Smooth muscle cell (in vitro differentiated cells): ENCODE results near the gene BCL2L1. TPM values are rescaled to one million over a fixed set of nuclear protein-coding genes. Genes with fewer than 3 reads are reported as not detected.
A peak's percentile ranks its signal among the peaks of the same experiment; 100 is the strongest.

Experiments
- DNase-seq: peaks from one replicate; lab custom pipeline; 2025; ENCODE audit not compliant: unreplicated experiment; lab: John Stamatoyannopoulos, UW
- H2AFZ ChIP-seq: fragments of 200-600 bp; sonication (generic); 2 replicates; pipeline ENCODE4 v1.6.0; 2016; ENCODE audit warnings: antibody characterized with exemption, low read depth, mild to moderate bottlenecking
- H3F3A ChIP-seq: fragments of 200-600 bp; sonication (generic); 2 replicates; pipeline ENCODE4 v1.6.0; 2017; ENCODE audit warnings: antibody characterized with exemption, low read depth
- H3K27ac ChIP-seq: fragments of 200-600 bp; sonication (generic); 2 replicates; pipeline ENCODE4 v1.5.1; 2016; ENCODE audit warnings: low read depth, mild to moderate bottlenecking
- H3K27me3 ChIP-seq: fragments of 200-600 bp; sonication (generic); 2 replicates; pipeline ENCODE4 v1.6.1; 2016; ENCODE audit warnings: low read depth, mild to moderate bottlenecking
- H3K36me3 ChIP-seq: fragments of 200-600 bp; sonication (generic); 2 replicates; pipeline ENCODE4 v1.5.1; 2016; ENCODE audit warnings: low read depth
- H3K4me1 ChIP-seq: fragments of 200-600 bp; sonication (generic); 2 replicates; pipeline ENCODE4 v1.5.1; 2016; ENCODE audit warnings: low read depth
- H3K4me2 ChIP-seq: fragments of 200-600 bp; sonication (generic); 2 replicates; pipeline ENCODE4 v1.6.0; 2016; ENCODE audit warnings: mild to moderate bottlenecking
- H3K4me3 ChIP-seq: fragments of 200-600 bp; sonication (generic); 2 replicates; pipeline ENCODE4 v1.5.1; 2016; ENCODE audit warnings: mild to moderate bottlenecking
- H3K79me2 ChIP-seq: fragments of 200-600 bp; sonication (generic); 2 replicates; pipeline ENCODE4 v1.6.0; 2016; ENCODE audit warnings: low read depth, mild to moderate bottlenecking
- H3K9ac ChIP-seq: fragments of 200-600 bp; sonication (generic); 2 replicates; pipeline ENCODE4 v1.6.0; 2016; ENCODE audit warnings: low read depth
- H3K9me3 ChIP-seq: fragments of 200-600 bp; sonication (generic); replicated peaks from 2 replicates; pipeline ENCODE4 v1.5.1; 2016; ENCODE audit warnings: low read depth
- H4K20me1 ChIP-seq: fragments of 200-600 bp; sonication (generic); 2 replicates; pipeline ENCODE4 v1.6.0; 2016; ENCODE audit warnings: low read depth
- CTCF ChIP-seq: fragments of 200-600 bp; sonication (generic); IDR thresholded peaks from 2 replicates; pipeline ENCODE4 v1.5.1; 2017; ENCODE audit warnings: borderline replicate concordance, mild to moderate bottlenecking, antibody characterized with exemption; ENCODE audit not compliant: insufficient read depth, poor library complexity, severe bottlenecking
- WGBS: methylation state at CpG from one replicate; pipeline ENCODE4 v1.1.7; 2016; ENCODE audit warnings: low lambda C conversion rate; 5-methylcytosine and 5-hydroxymethylcytosine counted together
- polyA plus RNA-seq: library from polyadenylated mRNA; unstranded; fragments of >200 nt; fragmentation: Nextera tagmentation; extraction: Ambion mirVana; gene quantifications from 2 replicates; pipeline ENCODE4 v1.2.1, GENCODE V29; 2016
- total RNA-seq: library from RNA; depleted of rRNA; stranded (reverse); fragments of >200 nt; gene quantifications from 2 replicates; pipeline ENCODE4 v1.2.3, GENCODE V29; 2014

BCL2L1 gene
- total and polyA plus RNA-seq, 2 experiments from 2014 or later, result 24.8 to 47.0 TPM

- Histone ChIP-seq H2AFZ (no peak overlapping the region), H3K4me2 (no peak overlapping the region), H3K9me3 (no peaks in the 10 kb centered on the region), H3K27ac (no peak overlapping the region), H3K27me3 (no peaks in the 10 kb centered on the region), H3K79me2 (peaks cover 59% of the 10 kb centered on the region), H3K9ac (no peak overlapping the region), H3F3A (peaks cover under 1% of the 10 kb centered on the region), H4K20me1 (peaks cover 21% of the 10 kb centered on the region), H3K36me3 (no peaks in the 10 kb centered on the region), H3K4me1 (peaks cover 12% of the 10 kb centered on the region), H3K4me3 (no peak overlapping the region)
- TF ChIP-seq CTCF, result no peak
- no peak for DNase-seq
- WGBS, result 92% methylated on average over 6 of the region's 6 CpGs
Measured at GRCh38 chr20:31693402-31693801, 29.3 kb downstream of the BCL2L1 start.

- no peak overlapping the region for H3K27ac ChIP-seq
- no peaks in the 10 kb centered on the region for H3K9me3 ChIP-seq
- H3K4me3 ChIP-seq, result no peak overlapping the region
- H3K79me2 ChIP-seq, result peaks cover 66% of the 10 kb centered on the region
- TF ChIP-seq CTCF, result no peak
- peaks cover 12% of the 10 kb centered on the region for H3K4me1 ChIP-seq
- no peak for DNase-seq
- no peaks in the 10 kb centered on the region for H3F3A ChIP-seq
- H4K20me1 ChIP-seq, result peaks cover 21% of the 10 kb centered on the region
- H3K4me2 ChIP-seq, result peak overlapping the region; percentile 26
- H3K36me3 ChIP-seq, result no peaks in the 10 kb centered on the region
- WGBS, result 51% methylated on average over 1 of the region's 1 CpG
- no peak overlapping the region for H3K9ac ChIP-seq
- H2AFZ ChIP-seq, result no peak overlapping the region
- H3K27me3 ChIP-seq, result no peaks in the 10 kb centered on the region
Measured at GRCh38 chr20:31691646-31692275, 30.9 kb downstream of the BCL2L1 start.

- no peak for DNase-seq
- H3K4me2 ChIP-seq, result no peak overlapping the region
- no peaks in the 10 kb centered on the region for H3K27me3 ChIP-seq
- H2AFZ ChIP-seq, result no peak overlapping the region
- peaks cover 12% of the 10 kb centered on the region for H3K4me1 ChIP-seq
- 92% methylated on average over 3 of the region's 3 CpGs for WGBS
- H3K27ac ChIP-seq, result no peak overlapping the region
- H3K9me3 ChIP-seq, result no peaks in the 10 kb centered on the region
- H3K9ac ChIP-seq, result no peak overlapping the region
- no peak overlapping the region for H3K4me3 ChIP-seq
- no peaks in the 10 kb centered on the region for H3F3A ChIP-seq
- peaks cover 26% of the 10 kb centered on the region for H4K20me1 ChIP-seq
- TF ChIP-seq CTCF, result no peak
- H3K79me2 ChIP-seq, result peaks cover 54% of the 10 kb centered on the region
- H3K36me3 ChIP-seq, result no peaks in the 10 kb centered on the region
Measured at GRCh38 chr20:31690124-31690666, 32.5 kb downstream of the BCL2L1 start.

- no peak overlapping the region for H3K4me2 ChIP-seq
- no peak for TF ChIP-seq CTCF
- peaks cover 48% of the 10 kb centered on the region for H3K79me2 ChIP-seq
Measured at GRCh38 chr20:31689141-31689540, 33.5 kb downstream of the BCL2L1 start.

More at GRCh38 chr20:31689141-31689540, 33.5 kb downstream of the BCL2L1 start:
- no peaks in the 10 kb centered on the region for H3K36me3 ChIP-seq
- H4K20me1 ChIP-seq, result peaks cover 34% of the 10 kb centered on the region
- no peak overlapping the region for H3K4me3 ChIP-seq
- no peak for DNase-seq
- peaks cover 9% of the 10 kb centered on the region for H3K4me1 ChIP-seq
- no peaks in the 10 kb centered on the region for H3K9me3 ChIP-seq
- no peaks in the 10 kb centered on the region for H3K27me3 ChIP-seq
- H2AFZ ChIP-seq, result no peak overlapping the region
- H3K9ac ChIP-seq, result no peak overlapping the region
- no peaks in the 10 kb centered on the region for H3F3A ChIP-seq
- H3K27ac ChIP-seq, result no peak overlapping the region
- WGBS, result 86% methylated on average over 5 of the region's 5 CpGs
